GM12891 (cell line): ENCODE measurements around the gene ST3GAL3.

ENCODE experiments used
- DNase-seq: peaks from one replicate; pipeline ENCODE4 v3.0.0; 2011; ENCODE audit warnings: low spot score; ENCODE audit not compliant: insufficient read length
- FAIRE-seq: peaks from 2 replicates; lab custom pipeline; 2011; peaks lifted over from hg19 to GRCh38; lab: Jason Lieb, UNC
- PAX5 ChIP-seq: IDR thresholded peaks from 2 replicates; pipeline ENCODE4 v1.6.1; 2011; ENCODE audit warnings: low read length, moderate library complexity, mild to moderate bottlenecking; ENCODE audit not compliant: insufficient read depth, severe bottlenecking
- POLR2A ChIP-seq: IDR thresholded peaks from 2 replicates; pipeline ENCODE4 v1.6.1; 2011; ENCODE audit warnings: low read depth, low read length, control low read depth
- POLR2AphosphoS5 ChIP-seq: IDR thresholded peaks from 2 replicates; pipeline ENCODE4 v1.6.1; 2011; ENCODE audit warnings: low read depth, low read length, control low read depth
- POU2F2 ChIP-seq: IDR thresholded peaks from 2 replicates; pipeline ENCODE4 v1.6.1; 2011; ENCODE audit warnings: low read depth, mild to moderate bottlenecking, control low read depth, low read length, moderate library complexity
- SPI1 ChIP-seq: IDR thresholded peaks from 2 replicates; pipeline ENCODE4 v1.6.1; 2011; ENCODE audit warnings: low read depth, low read length, control low read depth
- TAF1 ChIP-seq: IDR thresholded peaks from 2 replicates; pipeline ENCODE4 v1.6.1; 2011; ENCODE audit warnings: low read depth, low read length, control low read depth

ST3GAL3 gene

DNA sequence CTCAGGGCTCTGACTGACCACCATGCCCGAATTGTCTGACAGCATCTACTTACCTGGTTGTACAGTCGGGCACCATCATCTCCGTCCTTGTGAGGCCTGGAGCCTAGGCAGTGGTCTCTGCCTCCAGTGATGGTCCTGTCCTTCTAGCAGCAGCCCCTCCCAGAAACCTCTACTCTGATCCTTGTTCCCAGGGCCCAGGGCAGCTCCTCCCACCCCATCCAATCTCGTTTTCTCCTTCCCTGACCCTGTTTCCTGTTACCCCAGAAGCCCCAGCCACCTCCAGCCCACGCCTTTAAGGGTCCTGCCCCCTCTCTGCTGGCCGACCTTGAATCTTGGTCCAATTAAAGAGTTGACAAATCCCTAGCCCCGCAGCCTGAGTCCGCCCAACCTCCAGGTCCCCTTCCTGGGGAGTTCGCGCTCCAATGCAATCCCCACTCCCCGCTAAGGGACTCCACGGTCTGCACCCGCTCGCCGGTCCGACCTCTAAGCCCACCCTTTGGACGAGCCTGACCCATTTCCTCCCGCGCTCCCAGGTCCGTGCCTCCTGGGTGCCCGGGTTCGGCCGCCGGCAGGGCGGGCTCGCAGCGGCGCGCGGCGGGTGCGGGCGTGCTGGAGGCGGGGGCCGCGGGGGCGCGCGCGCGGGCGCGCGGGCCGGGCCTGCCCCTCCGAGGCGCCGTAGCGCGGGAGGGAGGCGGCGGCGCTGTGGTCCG lies 271.4 kb downstream of the ST3GAL3 start, which contains the start of gene B4GALT2:
TSS of gene B4GALT2 (plus strand) at position 660 of the 710 bp plus-strand sequence. CDS start 1,951 bp downstream, outside the sequence.
- FAIRE-seq (peak; percentile 74), DNase-seq (peak; percentile 83)
- TF ChIP-seq POLR2A (no peak), POU2F2 (no peak), TAF1 (no peak), SPI1 (no peak), PAX5 (no peak), POLR2AphosphoS5 (no peak)

DNA sequence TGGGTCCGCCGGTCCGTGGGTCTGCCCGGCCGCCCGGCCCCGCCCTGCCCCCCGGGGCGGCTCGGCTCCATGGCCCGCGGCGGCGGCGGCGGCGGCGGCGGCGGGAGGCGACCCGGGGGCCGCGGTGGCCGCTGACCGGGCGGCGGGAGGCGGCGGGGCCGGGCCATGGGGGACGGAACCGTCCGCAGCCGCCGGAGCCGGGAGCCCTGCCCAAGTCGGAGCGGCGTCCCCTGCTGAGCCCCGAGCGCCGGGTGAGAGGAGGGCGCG lies 271.9 kb downstream of the ST3GAL3 start:
- DNase-seq (no peak), FAIRE-seq (no peak)
- TF ChIP-seq SPI1, result no peak
- TF ChIP-seq POLR2A, result no peak
- TF ChIP-seq TAF1, result no peak
- TF ChIP-seq POU2F2, result no peak
- TF ChIP-seq PAX5, result no peak
- TF ChIP-seq POLR2AphosphoS5, result no peak

DNA sequence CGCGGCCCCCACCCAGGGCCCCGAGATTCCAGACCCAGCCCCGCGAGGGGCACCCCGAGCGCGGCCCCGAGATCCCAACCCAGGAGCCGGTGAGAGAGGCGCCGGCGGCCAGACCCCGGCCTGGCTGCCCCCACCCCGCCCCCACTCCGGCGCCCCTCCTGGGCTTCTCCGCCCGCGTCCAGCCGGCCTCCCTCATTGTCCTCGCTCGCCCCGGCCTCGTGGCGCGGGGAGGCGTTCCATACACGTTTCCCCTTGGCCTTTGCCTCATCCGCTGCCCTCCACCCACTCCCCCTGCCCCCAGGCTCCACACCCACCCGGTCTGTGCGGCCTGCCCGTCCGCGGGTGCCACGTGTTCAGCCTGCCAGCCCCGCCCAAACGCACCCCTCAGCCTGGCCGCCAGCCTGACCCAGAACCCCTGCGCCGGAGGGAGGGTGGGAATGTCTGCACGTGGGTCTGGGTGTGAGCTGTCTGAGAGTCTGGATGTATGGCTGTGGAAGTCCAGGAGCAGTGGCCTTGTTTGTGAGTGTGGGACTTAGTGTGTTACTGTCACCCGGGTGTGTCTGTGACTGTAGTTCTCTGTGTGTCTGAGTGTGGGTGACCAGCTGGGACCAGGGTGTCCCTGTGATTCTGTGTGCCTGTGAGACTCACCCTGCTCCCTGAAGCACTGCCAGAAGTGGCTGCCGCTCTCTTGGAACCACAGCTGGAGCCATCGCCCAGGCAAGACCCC lies 272.4 kb downstream of the ST3GAL3 start:
- TF ChIP-seq POU2F2 (no peak), TAF1 (no peak), PAX5 (no peak), POLR2AphosphoS5 (no peak), SPI1 (no peak), POLR2A (no peak)
- DNase-seq, result no peak
- peak; percentile 73 for FAIRE-seq

DNA sequence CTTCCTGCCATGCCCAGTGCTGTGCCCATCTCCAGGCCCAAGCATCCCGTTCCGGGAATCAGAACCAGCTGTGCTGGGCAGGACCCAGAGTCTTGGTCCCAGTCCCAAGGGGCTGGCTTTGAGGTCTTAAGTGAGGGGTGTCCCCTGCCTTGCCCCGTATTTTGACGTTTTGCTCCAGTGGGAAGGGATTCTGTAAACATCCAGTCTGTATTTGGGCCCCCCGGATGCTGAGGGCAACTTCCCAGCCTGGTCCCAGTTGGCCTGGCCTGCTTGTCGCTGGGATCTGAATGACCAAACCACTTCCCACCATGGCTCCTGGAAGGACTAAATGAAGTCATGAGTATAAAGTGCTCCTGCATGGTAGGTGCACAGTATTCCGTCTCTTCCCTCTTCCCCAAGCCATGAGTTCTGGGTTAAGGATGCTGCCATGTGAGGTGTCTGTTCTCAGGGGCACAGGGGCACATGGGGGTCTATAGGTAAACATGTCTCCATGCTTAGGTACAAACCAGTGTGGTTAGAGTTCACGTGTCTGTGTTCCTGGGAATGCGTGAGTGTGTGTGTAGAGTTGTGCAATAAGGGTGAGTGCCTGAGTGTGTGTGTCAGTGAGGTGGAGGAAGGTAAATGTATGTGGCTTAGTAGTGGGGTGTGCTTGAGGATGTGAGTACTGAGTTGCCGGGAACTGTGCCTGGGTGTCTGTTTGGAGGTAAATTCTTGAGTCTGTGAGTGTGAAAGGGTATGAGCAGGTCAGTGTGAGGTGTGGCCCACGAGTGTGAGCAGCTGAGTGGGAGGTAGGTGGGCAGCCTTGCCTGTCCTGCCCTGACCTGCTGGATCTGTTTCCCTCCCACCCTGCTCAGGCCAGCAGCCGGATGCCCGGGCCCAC lies 273.2 kb downstream of the ST3GAL3 start:
- DNase-seq (no peak), FAIRE-seq (peak; percentile 81)
- TF ChIP-seq POLR2AphosphoS5, result no peak
- no peak for TF ChIP-seq TAF1
- no peak for TF ChIP-seq POLR2A
- TF ChIP-seq POU2F2, result no peak
- TF ChIP-seq PAX5, result no peak
- no peak for TF ChIP-seq SPI1
